Keratinocyte (primary cell): Measurements from ENCODE around the gene LIN28B.

Experiments
- EZH2 ChIP-seq: IDR thresholded peaks from one replicate; pipeline ENCODE4 v1.6.1; 2012; ENCODE audit warnings: inconsistent platforms, mild to moderate bottlenecking, low read length, moderate library complexity
- TF ChIP-seq, protein P1 (sequence below), 3 experiments: IDR thresholded peaks in 1 of 3; conservative IDR thresholded peaks in 1 of 3; optimal IDR thresholded peaks in 1 of 3; 2 replicates in 2 of 3; 3 replicates in 1 of 3; pipeline versions ENCODE3 to v1.5.1; 2011; ENCODE audit warnings: low read length in 3 of 3, mild to moderate bottlenecking in 3 of 3, moderate library complexity in 2 of 3, control low read depth in 1 of 3, inconsistent platforms in 1 of 3; ENCODE audit not compliant: insufficient read depth in 2 of 3; ENCODE audit errors: extremely low read depth in 1 of 3

DNA sequence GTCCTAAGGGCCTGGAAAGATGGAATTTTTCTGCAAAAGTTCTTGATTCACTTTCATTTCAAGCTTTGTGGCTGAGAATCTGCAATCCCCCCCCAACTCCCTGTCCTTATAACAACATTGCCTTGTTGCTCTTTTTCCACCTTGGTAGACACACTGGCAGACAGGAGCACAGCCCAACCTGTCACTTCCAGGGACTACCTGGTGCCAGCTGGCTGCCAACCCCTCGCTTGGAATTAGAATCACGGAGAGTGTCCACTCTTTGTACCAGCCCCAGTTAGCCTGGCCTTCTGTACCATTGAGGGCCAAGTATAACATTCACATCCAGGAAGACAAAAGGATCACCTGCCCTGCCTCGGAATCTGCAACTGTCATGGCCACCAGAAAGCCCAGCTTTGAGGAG is 148.2 kb downstream of the LIN28B start:
- TF ChIP-seq, protein P1, sequence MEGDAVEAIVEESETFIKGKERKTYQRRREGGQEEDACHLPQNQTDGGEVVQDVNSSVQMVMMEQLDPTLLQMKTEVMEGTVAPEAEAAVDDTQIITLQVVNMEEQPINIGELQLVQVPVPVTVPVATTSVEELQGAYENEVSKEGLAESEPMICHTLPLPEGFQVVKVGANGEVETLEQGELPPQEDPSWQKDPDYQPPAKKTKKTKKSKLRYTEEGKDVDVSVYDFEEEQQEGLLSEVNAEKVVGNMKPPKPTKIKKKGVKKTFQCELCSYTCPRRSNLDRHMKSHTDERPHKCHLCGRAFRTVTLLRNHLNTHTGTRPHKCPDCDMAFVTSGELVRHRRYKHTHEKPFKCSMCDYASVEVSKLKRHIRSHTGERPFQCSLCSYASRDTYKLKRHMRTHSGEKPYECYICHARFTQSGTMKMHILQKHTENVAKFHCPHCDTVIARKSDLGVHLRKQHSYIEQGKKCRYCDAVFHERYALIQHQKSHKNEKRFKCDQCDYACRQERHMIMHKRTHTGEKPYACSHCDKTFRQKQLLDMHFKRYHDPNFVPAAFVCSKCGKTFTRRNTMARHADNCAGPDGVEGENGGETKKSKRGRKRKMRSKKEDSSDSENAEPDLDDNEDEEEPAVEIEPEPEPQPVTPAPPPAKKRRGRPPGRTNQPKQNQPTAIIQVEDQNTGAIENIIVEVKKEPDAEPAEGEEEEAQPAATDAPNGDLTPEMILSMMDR (optimal IDR thresholded peaks at IDR 0.05 in 1 of 3, IDR thresholded peaks at IDR 0.05 in 1 of 3, conservative IDR thresholded peaks at IDR 0.05 in 1 of 3; ENCODE audit: extremely low read depth in 1 of 3, insufficient read depth in 2 of 3, low read length in 3 of 3) = no peak
- no peak for TF ChIP-seq EZH2
